ENCODE results near the gene RPS5. TPM values are rescaled to one million over a fixed set of nuclear protein-coding genes. Genes with fewer than 3 reads are reported as not detected.

Gene RPS5
- total and polyA plus RNA-seq, 9 of the 15 experiments (the other 6 are each of a cell fraction or from before 2014, with no cell fraction given) = 1,228 to 3,570 (median 2,484) TPM

DNA sequence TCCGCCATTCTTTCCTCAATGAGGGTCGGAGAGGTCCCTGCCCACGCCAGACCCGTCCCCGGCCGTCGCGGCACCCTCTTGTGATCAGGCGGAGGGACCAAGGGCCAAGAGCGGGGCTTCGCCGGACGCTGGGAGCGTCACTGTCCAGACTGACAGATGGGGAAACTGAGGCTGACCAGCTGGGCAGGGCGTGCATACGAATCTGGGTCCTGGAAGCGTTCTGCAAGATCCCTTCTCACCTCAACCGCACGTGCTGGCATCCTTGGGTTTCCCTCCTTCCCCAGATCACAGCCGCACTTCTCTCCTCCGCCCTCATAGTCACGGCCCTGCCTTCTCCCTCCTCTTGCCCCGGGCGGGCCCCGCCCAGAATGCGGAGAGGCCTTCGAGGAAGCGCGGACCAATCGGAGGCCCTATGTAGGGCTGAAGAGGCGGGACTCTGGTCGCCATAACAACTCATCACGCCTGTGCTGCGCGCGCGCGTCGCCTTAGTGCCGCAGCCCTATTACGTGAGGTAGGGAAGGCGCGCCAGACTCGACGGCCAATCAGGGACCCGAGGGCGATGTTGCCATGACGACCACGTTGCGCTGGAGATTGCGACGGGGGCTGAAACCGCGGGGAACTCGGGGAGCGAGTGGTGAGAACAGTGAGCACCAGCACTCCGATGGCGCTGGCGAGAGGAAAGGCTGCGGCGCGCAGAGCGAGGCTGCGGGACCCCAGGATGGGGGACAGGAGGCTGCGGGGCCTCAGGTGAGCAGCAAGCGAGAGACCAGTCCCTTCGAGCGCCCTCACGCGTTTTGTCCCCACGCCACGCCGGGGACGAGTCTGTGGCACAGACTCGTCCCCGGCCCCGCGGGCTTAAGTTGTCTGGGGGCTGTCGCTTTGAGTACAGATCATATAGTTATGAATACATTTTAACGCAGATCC lies 14.1 kb downstream of the RPS5 start (continued):
- TF ChIP-seq, protein P1, sequence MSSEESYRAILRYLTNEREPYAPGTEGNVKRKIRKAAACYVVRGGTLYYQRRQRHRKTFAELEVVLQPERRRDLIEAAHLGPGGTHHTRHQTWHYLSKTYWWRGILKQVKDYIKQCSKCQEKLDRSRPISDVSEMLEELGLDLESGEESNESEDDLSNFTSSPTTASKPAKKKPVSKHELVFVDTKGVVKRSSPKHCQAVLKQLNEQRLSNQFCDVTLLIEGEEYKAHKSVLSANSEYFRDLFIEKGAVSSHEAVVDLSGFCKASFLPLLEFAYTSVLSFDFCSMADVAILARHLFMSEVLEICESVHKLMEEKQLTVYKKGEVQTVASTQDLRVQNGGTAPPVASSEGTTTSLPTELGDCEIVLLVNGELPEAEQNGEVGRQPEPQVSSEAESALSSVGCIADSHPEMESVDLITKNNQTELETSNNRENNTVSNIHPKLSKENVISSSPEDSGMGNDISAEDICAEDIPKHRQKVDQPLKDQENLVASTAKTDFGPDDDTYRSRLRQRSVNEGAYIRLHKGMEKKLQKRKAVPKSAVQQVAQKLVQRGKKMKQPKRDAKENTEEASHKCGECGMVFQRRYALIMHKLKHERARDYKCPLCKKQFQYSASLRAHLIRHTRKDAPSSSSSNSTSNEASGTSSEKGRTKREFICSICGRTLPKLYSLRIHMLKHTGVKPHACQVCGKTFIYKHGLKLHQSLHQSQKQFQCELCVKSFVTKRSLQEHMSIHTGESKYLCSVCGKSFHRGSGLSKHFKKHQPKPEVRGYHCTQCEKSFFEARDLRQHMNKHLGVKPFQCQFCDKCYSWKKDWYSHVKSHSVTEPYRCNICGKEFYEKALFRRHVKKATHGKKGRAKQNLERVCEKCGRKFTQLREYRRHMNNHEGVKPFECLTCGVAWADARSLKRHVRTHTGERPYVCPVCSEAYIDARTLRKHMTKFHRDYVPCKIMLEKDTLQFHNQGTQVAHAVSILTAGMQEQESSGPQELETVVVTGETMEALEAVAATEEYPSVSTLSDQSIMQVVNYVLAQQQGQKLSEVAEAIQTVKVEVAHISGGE (CRISPR knock-in tag; IDR thresholded peaks at IDR 0.05) = peak in 1 of 3 experiments; percentile 44; a peak in 1 of 6 replicates
- TF ChIP-seq HNRNPLL (IDR thresholded peaks at IDR 0.05; ENCODE audit: low read depth, low read length, poor library complexity, severe bottlenecking) (peak; percentile 95), MBD2 (IDR thresholded peaks at IDR 0.05; ENCODE audit: borderline replicate concordance, low read depth) (peak; percentile 91; the same call in 1 of the 2 replicates), ZNF444 (CRISPR knock-in tag; IDR thresholded peaks at IDR 0.05) (0 out of 2 replicates have a peak, but pooled peaks have one; percentile 25), SOX6 (IDR thresholded peaks at IDR 0.05) (no peak), POLR2AphosphoS2 (IDR thresholded peaks at IDR 0.05; ENCODE audit: low read length) (0 out of 2 replicates have a peak, but pooled peaks have one; percentile 70), ZNF146 (CRISPR knock-in tag; IDR thresholded peaks at IDR 0.05; ENCODE audit: unreplicated experiment) (no peak), CAMTA2 (CRISPR knock-in tag; conservative IDR thresholded peaks at IDR 0.05) (0 out of 2 replicates have a peak, but pooled peaks have one; percentile 60), ZNF263 (CRISPR knock-in tag; IDR thresholded peaks at IDR 0.05; ENCODE audit: borderline replicate concordance) (no peak; the same call in 1 of the 2 replicates), CCAR2 (IDR thresholded peaks at IDR 0.05; ENCODE audit: low read depth, low read length) (no peak), SAP30 (IDR thresholded peaks at IDR 0.05; ENCODE audit: borderline replicate concordance, insufficient read depth, low read depth, low read length, poor library complexity, severe bottlenecking) (no peak), CREB1 (IDR thresholded peaks at IDR 0.05) (peak; percentile 98), CREB1 (CRISPR knock-in tag; IDR thresholded peaks at IDR 0.05) (peak; percentile 98), HMGN3 (IDR thresholded peaks at IDR 0.05; ENCODE audit: borderline replicate concordance, extremely low read depth, insufficient read length, low read depth, low read length) (peak; percentile 54), SP2 (IDR thresholded peaks at IDR 0.05; ENCODE audit: extremely low read depth, low read depth, low read length, poor library complexity, severe bottlenecking) (peak; percentile 59), PHF21A (IDR thresholded peaks at IDR 0.05; ENCODE audit: borderline replicate concordance, low read depth) (no peak), ELF2 (CRISPR knock-in tag; IDR thresholded peaks at IDR 0.05) (no peak), NCOA1 (IDR thresholded peaks at IDR 0.05; ENCODE audit: low read depth) (no peak), ZNF174 (CRISPR knock-in tag; IDR thresholded peaks at IDR 0.05) (no peak), HLTF (IDR thresholded peaks at IDR 0.05) (no peak), NBN (IDR thresholded peaks at IDR 0.05; ENCODE audit: low read depth) (no peak), ETV1 (tag; conservative IDR thresholded peaks at IDR 0.05; ENCODE audit: low read depth) (no peak), ELF1 (tag; IDR thresholded peaks at IDR 0.05) (no peak), FOXK1 (CRISPR knock-in tag; IDR thresholded peaks at IDR 0.05; ENCODE audit: borderline replicate concordance) (no peak), KDM5B (IDR thresholded peaks at IDR 0.05; ENCODE audit: insufficient replicate concordance, low read depth, low read length) (peak; percentile 93), PHB2 (IDR thresholded peaks at IDR 0.05; ENCODE audit: low read depth) (no peak)
